Stimulated activated CD4-positive, alpha-beta T cell treated with anti-CD3 and anti-CD28 coated beads, TNF-alpha, amount 100 ng/mL, for 4 hours (primary cell): Measurements from ENCODE around the gene EBP.

Source experiments
- DNase-seq, 3 experiments: peaks; one replicate each; pipeline ENCODE4 v3.0.0-alpha.2; 2020; ENCODE audit warnings: low read depth in 3 of 3

The EBP gene

DNA sequence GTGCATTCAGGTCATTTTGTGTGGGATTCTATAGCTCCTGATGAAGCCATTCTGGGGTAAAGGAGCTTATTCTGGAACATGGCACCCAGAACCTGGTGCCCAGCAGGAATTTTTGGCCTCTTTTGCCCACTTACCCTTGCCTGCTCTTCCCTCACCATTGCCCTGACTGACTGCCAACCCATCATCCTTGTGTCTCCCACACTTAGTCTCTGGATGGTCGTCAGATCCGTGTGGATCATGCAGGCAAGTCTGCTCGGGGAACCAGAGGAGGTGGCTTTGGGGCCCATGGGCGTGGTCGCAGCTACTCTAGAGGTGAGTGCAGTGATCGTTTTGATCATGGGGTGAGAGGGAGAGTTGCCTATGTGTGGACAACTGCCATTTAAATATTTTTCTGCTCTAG is 54.5 kb downstream of the EBP start:
- DNase-seq = no peak
